ENCODE results near the gene ZFHX3. TPM values are rescaled to one million over a fixed set of nuclear protein-coding genes. Genes with fewer than 3 reads are reported as not detected.

ZFHX3 gene
- total and polyA plus RNA-seq, 2 donors (not counting 3 experiments of a cell fraction or from before 2014, with no cell fraction given): 3.7 to 18.8 TPM

GRCh38 chr16:73096510-73096909 lies 48.6 kb upstream of the ZFHX3 start:
- Histone ChIP-seq H3K27me3 (ENCODE audit: control insufficient read depth in 2 of 2, insufficient read depth in 2 of 2, low read length in 2 of 2) (peaks cover 3 to 4% of the 10 kb centered on the region in 2 experiments), H3K4me3 (replicated peaks in 1 of 3; ENCODE audit: insufficient read depth in 1 of 3, low read depth in 1 of 3, low read length in 3 of 3) (no peak overlapping the region), H3K9ac (replicated peaks; ENCODE audit: extremely low read depth, insufficient read depth, low read length) (no peak overlapping the region), H2AFZ (ENCODE audit: low read depth, low read length) (no peak overlapping the region), H3K4me1 (ENCODE audit: control insufficient read depth, extremely low read depth, insufficient read depth, low read length) (peaks cover 27% of the 10 kb centered on the region), H3K9me1 (replicated peaks; ENCODE audit: control insufficient read depth, extremely low read depth, insufficient read depth, low read length) (no peaks in the 10 kb centered on the region), H3K27ac (ENCODE audit: insufficient read depth, low read depth, low read length) (no peak overlapping the region), H3K36me3 (ENCODE audit: control insufficient read depth in 2 of 2, extremely low read depth in 1 of 2, insufficient read depth in 2 of 2, low read length in 2 of 2) (no peaks in the 10 kb centered on the region), H4K20me1 (replicated peaks; ENCODE audit: control insufficient read depth, extremely low read depth, insufficient read depth, low read length) (no peaks in the 10 kb centered on the region), H3K4me2 (ENCODE audit: insufficient read depth, low read length) (no peak overlapping the region), H3K79me2 (ENCODE audit: control insufficient read depth, insufficient read depth, low read length) (no peaks in the 10 kb centered on the region), H3K9me3 (replicated peaks; ENCODE audit: control insufficient read depth, insufficient read depth, low read length) (no peaks in the 10 kb centered on the region)
- ChIA-PET CTCF (interaction anchor here (1.1 to 2.3 kb wide), 6 partner anchors 11 to 100 kb away, joined by 3 to 11 read pairs (median 4); no protein-coding TSS in a partner anchor), POLR2A (no interaction called here)
- intact Hi-C loops (cut with micrococcal nuclease) (no loop called here), dilution Hi-C loops (cut with MboI; ENCODE audit: extremely low pct_ligation_motif_present, low sequenced_read_pairs) (no loop called here)
- BruUV-seq (replicated peaks): no TSS peak
- DNase-seq (ENCODE audit: low read depth, low spot score) (no peak), FAIRE-seq (no peak)
- TF ChIP-seq POLR2AphosphoS5 (IDR thresholded peaks at IDR 0.05; ENCODE audit: insufficient read depth, low read depth, low read length) (no peak), MAX (IDR thresholded peaks at IDR 0.05; ENCODE audit: insufficient read depth, insufficient read length) (no peak), GATA2 (IDR thresholded peaks at IDR 0.05; ENCODE audit: insufficient read depth, insufficient read length, low read depth, low read length) (no peak), POLR2A (IDR thresholded peaks at IDR 0.05; ENCODE audit: low read depth, low read length) (no peak), JUN (IDR thresholded peaks at IDR 0.05; ENCODE audit: borderline replicate concordance, insufficient read depth, insufficient read length, low read depth) (no peak), EZH2 (IDR thresholded peaks at IDR 0.05; ENCODE audit: borderline replicate concordance, low read depth, low read length, severe bottlenecking) (no peak), MYC (IDR thresholded peaks at IDR 0.05; ENCODE audit: low read depth, low read length) (no peak), CTCF (IDR thresholded peaks at IDR 0.05; ENCODE audit: extremely low read depth in 1 of 2, insufficient read depth in 1 of 2, low read depth in 1 of 2, low read length in 2 of 2) (no peak), FOS (IDR thresholded peaks at IDR 0.05; ENCODE audit: borderline replicate concordance, insufficient read depth, low read length) (no peak)

Measured in endothelial cell of umbilical vein (primary cell).